DMS 273 treated with DMSO at 0.1 percent for 48 hours (cell line): ENCODE results near the gene GCSH.

ENCODE experiments used
- DNase-seq: peaks from one replicate; lab custom pipeline; 2025; lab: John Stamatoyannopoulos, UW

The GCSH gene

GRCh38 chr16:81041696-81042095 lies 54.5 kb downstream of the GCSH start:
- DNase-seq: no peak

GRCh38 chr16:81040842-81041241 lies 55.4 kb downstream of the GCSH start:
- DNase-seq: no peak

- no peak for DNase-seq
Observed at GRCh38 chr16:81040131-81040530, 56.1 kb downstream of the GCSH start.

- DNase-seq: no peak
Observed at GRCh38 chr16:81036751-81037350, 59.3 kb downstream of the GCSH start.

GRCh38 chr16:81035975-81036750 lies 60.0 kb downstream of the GCSH start:
- DNase-seq: no peak

GRCh38 chr16:81035398-81035974 lies 60.7 kb downstream of the GCSH start, which contains the start of gene ATMIN:
ATMIN (plus strand) TSS chr16:81035842; CDS start chr16:81035871, 29 bp downstream.
- peak; percentile 39 for DNase-seq
